Measurements from ENCODE around the gene ZNF385B. TPM values are rescaled to one million over a fixed set of nuclear protein-coding genes. Genes with fewer than 3 reads are reported as not detected.
"Not testable (repeated sequence)": the region's sequence is repeated elsewhere in the genome, so short reads cannot be mapped to it uniquely, and the experiment has no call there.

Gene ZNF385B
- total RNA-seq, 1 experiment from 2014 or later = 9.3 TPM

GRCh38 chr2:179636995-179637394 lies 224.4 kb downstream of the ZNF385B start:
- intact Hi-C loops (cut with micrococcal nuclease) = no loop called here
- POLR2A ChIA-PET = no interaction called here
- no peaks in the 10 kb centered on the region for H3K9me3 ChIP-seq (ENCODE audit: control insufficient read depth in 1 of 2, insufficient read depth in 1 of 2, low read depth in 1 of 2, low read length in 2 of 2)
- H3K27me3 ChIP-seq (ENCODE audit: insufficient read depth, low read length) = no peaks in the 10 kb centered on the region
- DNase-seq (ENCODE audit: low read depth, low spot score) (no peak), ATAC-seq (no peak)
- CTCF ChIA-PET = no interaction called here
- H3K9me2 ChIP-seq (ENCODE audit: insufficient read depth) = no peaks in the 10 kb centered on the region
- H2AFZ ChIP-seq (ENCODE audit: low read depth, low read length, poor library complexity, severe bottlenecking) = no peak overlapping the region
- no peak overlapping the region for H3K4me2 ChIP-seq (ENCODE audit: low read length)
- RAD21 ChIA-PET (ENCODE audit: low non-redundant PET in 1 of 2, low total read pairs in 2 of 2, uncharacterized antibody in 2 of 2, unreplicated experiment in 2 of 2) = no interaction called here
- no peaks in the 10 kb centered on the region for H3K4me1 ChIP-seq (ENCODE audit: control insufficient read depth in 1 of 2, insufficient read depth in 2 of 2, low read length in 2 of 2)
- TF ChIP-seq EZH2phosphoT487 (IDR thresholded peaks at IDR 0.05; ENCODE audit: borderline replicate concordance) (no peak), ZNF274 (IDR thresholded peaks at IDR 0.05; ENCODE audit: low read depth, low read length) (no peak)
- no TSS peak for BruUV-seq (replicated peaks)
- no peaks in the 10 kb centered on the region for H3K36me3 ChIP-seq (ENCODE audit: control insufficient read depth in 1 of 2, insufficient read depth in 2 of 2, low read length in 2 of 2)
- H3K4me3 ChIP-seq (replicated peaks in 1 of 2; ENCODE audit: low read depth in 1 of 2, low read length in 2 of 2) = no peak overlapping the region
- H3K9ac ChIP-seq (ENCODE audit: low read length) = no peak overlapping the region
- no peak overlapping the region for H3K27ac ChIP-seq (ENCODE audit: low read depth, low read length)
- no peaks in the 10 kb centered on the region for H4K20me1 ChIP-seq (ENCODE audit: insufficient read depth)
- H3K79me2 ChIP-seq (ENCODE audit: insufficient read depth, low read length) = no peaks in the 10 kb centered on the region

GRCh38 chr2:179636100-179636980 lies 225.1 kb downstream of the ZNF385B start:
- H3K4me1 ChIP-seq (ENCODE audit: control insufficient read depth in 1 of 2, insufficient read depth in 2 of 2, low read length in 2 of 2) = no peaks in the 10 kb centered on the region
- no peak overlapping the region for H3K4me3 ChIP-seq (replicated peaks in 1 of 2; ENCODE audit: low read depth in 1 of 2, low read length in 2 of 2)
- intact Hi-C loops (cut with micrococcal nuclease) = no loop called here
- ATAC-seq (no peak), DNase-seq (ENCODE audit: low read depth, low spot score) (no peak)
- H3K27ac ChIP-seq (ENCODE audit: low read depth, low read length) = no peak overlapping the region
- no peaks in the 10 kb centered on the region for H3K9me3 ChIP-seq (ENCODE audit: control insufficient read depth in 1 of 2, insufficient read depth in 1 of 2, low read depth in 1 of 2, low read length in 2 of 2)
- H3K4me2 ChIP-seq (ENCODE audit: low read length) = no peak overlapping the region
- H3K9me2 ChIP-seq (ENCODE audit: insufficient read depth) = no peaks in the 10 kb centered on the region
- TF ChIP-seq EZH2phosphoT487 (IDR thresholded peaks at IDR 0.05; ENCODE audit: borderline replicate concordance) (no peak), CEBPB (IDR thresholded peaks at IDR 0.05; ENCODE audit: low read depth) (no peak)
- no TSS peak for BruUV-seq (replicated peaks)
- ChIA-PET RAD21 (ENCODE audit: low non-redundant PET in 1 of 2, low total read pairs in 2 of 2, uncharacterized antibody in 2 of 2, unreplicated experiment in 2 of 2) (no interaction called here), POLR2A (no interaction called here), CTCF (no interaction called here)
- no peaks in the 10 kb centered on the region for H4K20me1 ChIP-seq (ENCODE audit: insufficient read depth)
- H3K36me3 ChIP-seq (ENCODE audit: control insufficient read depth in 1 of 2, insufficient read depth in 2 of 2, low read length in 2 of 2) = no peaks in the 10 kb centered on the region
- no peak overlapping the region for H3K9ac ChIP-seq (ENCODE audit: low read length)
- no peaks in the 10 kb centered on the region for H3K27me3 ChIP-seq (ENCODE audit: insufficient read depth, low read length)
- H3K79me2 ChIP-seq (ENCODE audit: insufficient read depth, low read length) = no peaks in the 10 kb centered on the region
- no peak overlapping the region for H2AFZ ChIP-seq (ENCODE audit: low read depth, low read length, poor library complexity, severe bottlenecking)

- H3K9ac ChIP-seq (ENCODE audit: low read length); H3K9me3 ChIP-seq (ENCODE audit: control insufficient read depth in 1 of 2, insufficient read depth in 1 of 2, low read depth in 1 of 2, low read length in 2 of 2); RAD21 ChIA-PET (ENCODE audit: low non-redundant PET in 1 of 2, low total read pairs in 2 of 2, uncharacterized antibody in 2 of 2, unreplicated experiment in 2 of 2); H3K27ac ChIP-seq (ENCODE audit: low read depth, low read length); POLR2A ChIA-PET; H3K79me2 ChIP-seq (ENCODE audit: insufficient read depth, low read length); H3K27me3 ChIP-seq (ENCODE audit: insufficient read depth, low read length); H3K4me3 ChIP-seq (replicated peaks in 1 of 2; ENCODE audit: low read depth in 1 of 2, low read length in 2 of 2); H3K4me1 ChIP-seq (ENCODE audit: control insufficient read depth in 1 of 2, insufficient read depth in 2 of 2, low read length in 2 of 2); H3K36me3 ChIP-seq (ENCODE audit: control insufficient read depth in 1 of 2, insufficient read depth in 2 of 2, low read length in 2 of 2); H2AFZ ChIP-seq (ENCODE audit: low read depth, low read length, poor library complexity, severe bottlenecking); BruUV-seq (replicated peaks); H3K9me2 ChIP-seq (ENCODE audit: insufficient read depth); H3K4me2 ChIP-seq (ENCODE audit: low read length); ATAC-seq; H4K20me1 ChIP-seq (ENCODE audit: insufficient read depth); CTCF ChIA-PET; DNase-seq (ENCODE audit: low read depth, low spot score); intact Hi-C loops (cut with micrococcal nuclease): not testable (repeated sequence)
Observed at GRCh38 chr2:179631769-179632385, 229.5 kb downstream of the ZNF385B start.

- H2AFZ ChIP-seq (ENCODE audit: low read depth, low read length, poor library complexity, severe bottlenecking); CTCF ChIA-PET; H3K9me2 ChIP-seq (ENCODE audit: insufficient read depth); H3K27me3 ChIP-seq (ENCODE audit: insufficient read depth, low read length); H3K9ac ChIP-seq (ENCODE audit: low read length); BruUV-seq (replicated peaks); POLR2A ChIA-PET; ATAC-seq; H3K9me3 ChIP-seq (ENCODE audit: control insufficient read depth in 1 of 2, insufficient read depth in 1 of 2, low read depth in 1 of 2, low read length in 2 of 2); RAD21 ChIA-PET (ENCODE audit: low non-redundant PET in 1 of 2, low total read pairs in 2 of 2, uncharacterized antibody in 2 of 2, unreplicated experiment in 2 of 2); H3K4me3 ChIP-seq (replicated peaks in 1 of 2; ENCODE audit: low read depth in 1 of 2, low read length in 2 of 2); DNase-seq (ENCODE audit: low read depth, low spot score); H3K4me1 ChIP-seq (ENCODE audit: control insufficient read depth in 1 of 2, insufficient read depth in 2 of 2, low read length in 2 of 2); H3K27ac ChIP-seq (ENCODE audit: low read depth, low read length); H3K79me2 ChIP-seq (ENCODE audit: insufficient read depth, low read length); H3K4me2 ChIP-seq (ENCODE audit: low read length); intact Hi-C loops (cut with micrococcal nuclease); H4K20me1 ChIP-seq (ENCODE audit: insufficient read depth); H3K36me3 ChIP-seq (ENCODE audit: control insufficient read depth in 1 of 2, insufficient read depth in 2 of 2, low read length in 2 of 2): not testable (repeated sequence)
Observed at GRCh38 chr2:179629776-179630175, 231.6 kb downstream of the ZNF385B start.

Data from HCT116 (cell line).